BLaER1 (cell line): ENCODE measurements around the gene C12orf76.
A peak's percentile ranks its signal among the peaks of the same experiment; 100 is the strongest.
"Not testable (repeated sequence)": the region's sequence is repeated elsewhere in the genome, so short reads cannot be mapped to it uniquely, and the experiment has no call there.

Experiments used
- H3K27ac ChIP-seq: shearing (Covaris generic); formaldehyde crosslinking; 2 replicates; pipeline ENCODE4 v1.8.1; 2022
- H3K27me3 ChIP-seq: shearing (Covaris generic); formaldehyde crosslinking; 2 replicates; pipeline ENCODE4 v1.8.1; 2022
- H3K36me3 ChIP-seq: shearing (Covaris generic); formaldehyde crosslinking; 2 replicates; pipeline ENCODE4 v1.8.1; 2022
- H3K4me1 ChIP-seq: shearing (Covaris generic); formaldehyde crosslinking; 2 replicates; pipeline ENCODE4 v1.8.1; 2022
- H3K4me2 ChIP-seq: shearing (Covaris generic); formaldehyde crosslinking; 2 replicates; pipeline ENCODE4 v1.8.1; 2022
- H3K4me3 ChIP-seq: shearing (Covaris generic); formaldehyde crosslinking; 2 replicates; pipeline ENCODE4 v1.8.1; 2022
- H3K9ac ChIP-seq: shearing (Covaris generic); formaldehyde crosslinking; 2 replicates; pipeline ENCODE4 v1.8.1; 2022
- H3K9me3 ChIP-seq: shearing (Covaris generic); formaldehyde crosslinking; 2 replicates; pipeline ENCODE4 v1.8.1; 2022
- H4K20me1 ChIP-seq: shearing (Covaris generic); formaldehyde crosslinking; 2 replicates; pipeline ENCODE4 v1.8.1; 2022
- Cebpa-rat ChIP-seq: shearing (Covaris generic); IDR thresholded peaks from 2 replicates; pipeline ENCODE4 v1.8.1; 2022

The C12orf76 gene

GRCh38 chr12:110079477-110080400, 31.4 kb upstream of the C12orf76 start:
- TF ChIP-seq Cebpa-rat = no peak
- H4K20me1 ChIP-seq = no peaks in the 10 kb centered on the region
- H3K27me3 ChIP-seq = no peaks in the 10 kb centered on the region
- no peaks in the 10 kb centered on the region for H3K9me3 ChIP-seq
- H3K4me1 ChIP-seq = peaks cover 38% of the 10 kb centered on the region
- H3K4me2 ChIP-seq = peak overlapping the region; percentile 82
- peak overlapping the region; percentile 40 for H3K4me3 ChIP-seq
- no peaks in the 10 kb centered on the region for H3K36me3 ChIP-seq
- peak overlapping the region; percentile 45; the same call in 1 of the 2 replicates for H3K9ac ChIP-seq
- H3K27ac ChIP-seq = peak overlapping the region; percentile 88

DNA sequence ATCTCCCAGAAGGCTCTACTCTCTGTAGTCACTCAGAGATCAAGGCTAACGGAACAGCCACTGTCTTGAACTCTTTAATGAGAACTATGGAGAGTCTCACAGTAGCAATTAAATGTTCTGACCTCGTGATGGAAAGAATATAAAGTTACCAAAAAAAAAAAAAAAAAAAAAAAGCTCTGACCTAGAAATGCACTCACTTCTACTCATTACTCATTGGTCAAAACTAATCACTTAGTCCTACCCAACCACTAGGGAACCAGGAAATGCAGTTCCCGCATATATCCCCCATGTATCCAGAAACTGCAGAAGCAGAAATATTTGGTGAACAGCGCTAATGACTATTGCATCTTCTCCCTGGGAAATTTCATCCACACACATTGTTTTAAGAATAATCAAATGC, 29.5 kb upstream of the C12orf76 start:
- Histone ChIP-seq H3K27ac (no peak overlapping the region), H3K9ac (no peak overlapping the region), H3K27me3 (no peaks in the 10 kb centered on the region), H3K36me3 (no peaks in the 10 kb centered on the region), H3K4me3 (no peak overlapping the region), H3K9me3 (no peaks in the 10 kb centered on the region), H4K20me1 (no peaks in the 10 kb centered on the region), H3K4me2 (no peak overlapping the region), H3K4me1 (peaks cover 54% of the 10 kb centered on the region)
- TF ChIP-seq Cebpa-rat = no peak

DNA sequence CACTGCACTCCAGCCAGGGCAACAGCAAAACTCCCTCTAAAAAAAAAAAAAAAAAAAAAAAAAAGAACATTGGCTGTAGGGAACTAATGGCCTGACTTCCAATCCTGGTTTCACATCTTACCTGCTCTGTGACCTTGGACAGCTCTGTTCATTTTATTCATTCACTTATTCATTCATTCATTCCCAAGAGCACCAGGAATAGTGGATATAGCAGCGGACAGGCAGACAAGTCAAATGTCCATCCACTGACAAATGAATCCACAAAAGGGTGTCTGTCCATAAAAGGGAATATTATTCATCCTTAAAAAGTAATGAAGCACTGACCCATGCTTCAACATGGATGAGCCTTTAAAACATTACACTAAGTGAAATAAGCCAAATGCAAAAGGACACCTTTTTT, 27.6 kb upstream of the C12orf76 start:
- Histone ChIP-seq H3K4me3 (no peak overlapping the region), H3K4me2 (no peak overlapping the region), H3K27me3 (no peaks in the 10 kb centered on the region), H3K36me3 (no peaks in the 10 kb centered on the region), H4K20me1 (no peaks in the 10 kb centered on the region), H3K27ac (no peak overlapping the region), H3K9ac (no peak overlapping the region), H3K9me3 (no peaks in the 10 kb centered on the region), H3K4me1 (peaks cover 48% of the 10 kb centered on the region)
- no peak for TF ChIP-seq Cebpa-rat

GRCh38 chr12:110074089-110074488, 25.8 kb upstream of the C12orf76 start:
- Histone ChIP-seq H3K4me2 (peak overlapping the region; percentile 80), H3K4me3 (no peak overlapping the region), H3K27ac (peak overlapping the region; percentile 50; the same call in 1 of the 2 replicates), H3K9ac (no peak overlapping the region), H3K9me3 (no peaks in the 10 kb centered on the region), H3K36me3 (no peaks in the 10 kb centered on the region), H4K20me1 (no peaks in the 10 kb centered on the region), H3K27me3 (no peaks in the 10 kb centered on the region), H3K4me1 (peaks cover 30% of the 10 kb centered on the region)
- no peak for TF ChIP-seq Cebpa-rat

DNA sequence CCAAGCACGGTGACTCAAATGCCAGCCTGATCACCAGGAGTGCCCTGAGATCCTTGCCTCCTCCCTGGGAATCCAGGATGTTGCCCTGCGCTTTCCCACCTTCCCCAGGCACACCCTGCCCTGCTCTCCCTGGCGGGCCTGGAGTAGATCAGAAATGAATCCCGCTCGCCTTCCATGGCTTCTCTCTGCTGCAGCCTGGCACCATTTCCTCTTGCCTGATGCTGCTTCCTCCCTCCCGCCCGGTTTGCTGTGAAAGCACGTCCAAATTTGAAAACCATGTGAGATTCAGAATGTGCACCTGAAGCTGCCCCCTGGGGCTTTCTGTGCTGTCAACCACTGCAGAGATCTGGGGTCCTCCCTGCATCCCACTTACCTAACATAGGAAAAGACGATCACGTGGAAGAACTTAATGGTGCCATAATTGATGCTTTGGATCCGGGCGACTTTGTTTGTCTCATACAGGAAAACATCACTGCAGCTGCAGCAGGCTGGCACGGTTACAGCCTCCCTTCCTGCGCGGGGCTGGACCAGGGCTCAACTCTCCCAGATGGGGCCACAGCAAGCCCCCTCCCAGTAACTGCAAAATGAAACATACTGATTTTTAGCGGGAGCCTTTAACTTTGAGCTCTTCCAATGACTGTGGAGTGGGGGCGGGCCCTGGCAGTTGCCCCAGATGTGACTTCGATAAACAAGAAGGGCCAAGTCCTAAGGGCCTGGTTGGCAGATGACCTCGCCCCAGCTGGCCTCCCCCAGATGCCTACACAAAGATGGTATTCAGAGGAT, 24.9 kb upstream of the C12orf76 start:
- Histone ChIP-seq H3K9me3 (no peaks in the 10 kb centered on the region), H3K4me3 (peak overlapping the region; percentile 56), H3K4me2 (peak overlapping the region; percentile 80), H3K36me3 (no peaks in the 10 kb centered on the region), H3K4me1 (peaks cover 23% of the 10 kb centered on the region), H4K20me1 (no peaks in the 10 kb centered on the region), H3K27me3 (no peaks in the 10 kb centered on the region), H3K27ac (peak overlapping the region; percentile 50), H3K9ac (peak overlapping the region; percentile 68)
- no peak for TF ChIP-seq Cebpa-rat

GRCh38 chr12:110072636-110073035, 24.3 kb upstream of the C12orf76 start:
- peak overlapping the region; percentile 80 for H3K4me2 ChIP-seq
- H3K4me1 ChIP-seq = peaks cover 23% of the 10 kb centered on the region

DNA sequence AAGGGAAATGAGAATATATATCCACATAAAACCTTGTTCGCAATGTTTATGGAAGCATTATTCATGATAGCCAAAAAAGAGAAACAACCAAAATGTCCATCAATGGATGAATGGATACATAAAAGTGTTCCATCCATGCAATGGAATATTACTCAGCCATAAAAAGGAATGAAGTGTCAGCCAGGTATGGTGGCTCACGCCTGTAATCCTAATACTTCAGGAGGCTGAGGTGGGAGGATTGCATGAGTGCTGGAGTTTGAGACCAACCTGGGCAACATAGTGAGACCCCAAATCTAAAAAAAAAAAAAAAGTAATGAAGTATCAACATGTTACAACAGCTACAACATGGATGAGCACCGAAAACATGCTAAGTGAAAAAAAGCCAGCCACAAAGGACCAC, 23.6 kb upstream of the C12orf76 start:
- Histone ChIP-seq H3K36me3 (0 out of 2 replicates have a peak, but pooled peaks cover 4% of the 10 kb centered on the region), H3K9me3 (no peaks in the 10 kb centered on the region), H3K9ac (no peak overlapping the region), H3K4me1 (peaks cover 23% of the 10 kb centered on the region), H3K4me2 (0 out of 2 replicates have a peak overlapping the region, but pooled peaks have one; percentile 80), H3K27ac (no peak overlapping the region), H3K4me3 (no peak overlapping the region), H4K20me1 (no peaks in the 10 kb centered on the region), H3K27me3 (no peaks in the 10 kb centered on the region)
- no peak for TF ChIP-seq Cebpa-rat

More at GRCh38 chr12:110072636-110073035, 24.3 kb upstream of the C12orf76 start:
- not testable (repeated sequence) for H3K36me3 ChIP-seq, H4K20me1 ChIP-seq, H3K9me3 ChIP-seq, H3K27me3 ChIP-seq
- H3K27ac ChIP-seq = peak overlapping the region; percentile 50
- peak overlapping the region; percentile 68 for H3K9ac ChIP-seq
- peak overlapping the region; percentile 56 for H3K4me3 ChIP-seq

DNA sequence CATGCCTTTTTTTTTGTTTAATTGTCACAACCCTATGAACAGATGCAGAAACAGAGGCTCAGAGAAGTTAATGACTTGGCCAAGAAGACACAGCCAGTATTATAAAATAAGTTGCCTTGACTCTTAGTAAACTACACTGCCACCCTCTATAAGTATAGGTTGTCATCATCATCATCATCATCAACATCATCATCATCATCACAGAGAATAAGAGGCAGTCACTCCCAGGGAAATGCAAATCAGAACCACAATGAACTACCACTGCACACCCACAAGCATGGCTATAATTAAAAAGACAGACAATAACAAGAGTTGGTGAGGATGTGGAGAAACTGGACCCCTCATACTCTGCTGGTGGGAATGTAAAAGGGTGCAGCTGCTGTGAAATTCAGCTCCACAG, 23.2 kb upstream of the C12orf76 start:
- 0 out of 2 replicates have a peak, but pooled peaks cover 4% of the 10 kb centered on the region for H3K36me3 ChIP-seq
- no peak overlapping the region for H3K4me3 ChIP-seq
- H3K4me2 ChIP-seq = no peak overlapping the region
- peaks cover 23% of the 10 kb centered on the region for H3K4me1 ChIP-seq
- H3K9ac ChIP-seq = no peak overlapping the region
- TF ChIP-seq Cebpa-rat = no peak
- no peaks in the 10 kb centered on the region for H3K27me3 ChIP-seq
- H3K27ac ChIP-seq = no peak overlapping the region
- H4K20me1 ChIP-seq = no peaks in the 10 kb centered on the region
- H3K9me3 ChIP-seq = no peaks in the 10 kb centered on the region

- peaks cover 14% of the 10 kb centered on the region for H3K4me1 ChIP-seq
- no peaks in the 10 kb centered on the region for H3K9me3 ChIP-seq
- no peak overlapping the region for H3K27ac ChIP-seq
- H4K20me1 ChIP-seq = no peaks in the 10 kb centered on the region
- no peak overlapping the region for H3K4me2 ChIP-seq
- H3K36me3 ChIP-seq = 0 out of 2 replicates have a peak, but pooled peaks cover 4% of the 10 kb centered on the region
- H3K9ac ChIP-seq = no peak overlapping the region
- no peaks in the 10 kb centered on the region for H3K27me3 ChIP-seq
- no peak overlapping the region for H3K4me3 ChIP-seq
- TF ChIP-seq Cebpa-rat = no peak
Measured at GRCh38 chr12:110068654-110069053, 20.3 kb upstream of the C12orf76 start.

GRCh38 chr12:110068115-110068514, 19.8 kb upstream of the C12orf76 start:
- H3K4me2 ChIP-seq, H4K20me1 ChIP-seq, H3K36me3 ChIP-seq, H3K4me3 ChIP-seq, H3K9ac ChIP-seq, H3K4me1 ChIP-seq, H3K9me3 ChIP-seq, H3K27ac ChIP-seq, H3K27me3 ChIP-seq: not testable (repeated sequence)
